Measurements from ENCODE around the gene CYB5R4.
"Not testable (repeated sequence)": the region's sequence is repeated elsewhere in the genome, so short reads cannot be mapped to it uniquely, and the experiment has no call there.

Gene CYB5R4

GRCh38 chr6:83920017-83920416 is 60.5 kb downstream of the CYB5R4 start:
- TF ChIP-seq, protein P1, sequence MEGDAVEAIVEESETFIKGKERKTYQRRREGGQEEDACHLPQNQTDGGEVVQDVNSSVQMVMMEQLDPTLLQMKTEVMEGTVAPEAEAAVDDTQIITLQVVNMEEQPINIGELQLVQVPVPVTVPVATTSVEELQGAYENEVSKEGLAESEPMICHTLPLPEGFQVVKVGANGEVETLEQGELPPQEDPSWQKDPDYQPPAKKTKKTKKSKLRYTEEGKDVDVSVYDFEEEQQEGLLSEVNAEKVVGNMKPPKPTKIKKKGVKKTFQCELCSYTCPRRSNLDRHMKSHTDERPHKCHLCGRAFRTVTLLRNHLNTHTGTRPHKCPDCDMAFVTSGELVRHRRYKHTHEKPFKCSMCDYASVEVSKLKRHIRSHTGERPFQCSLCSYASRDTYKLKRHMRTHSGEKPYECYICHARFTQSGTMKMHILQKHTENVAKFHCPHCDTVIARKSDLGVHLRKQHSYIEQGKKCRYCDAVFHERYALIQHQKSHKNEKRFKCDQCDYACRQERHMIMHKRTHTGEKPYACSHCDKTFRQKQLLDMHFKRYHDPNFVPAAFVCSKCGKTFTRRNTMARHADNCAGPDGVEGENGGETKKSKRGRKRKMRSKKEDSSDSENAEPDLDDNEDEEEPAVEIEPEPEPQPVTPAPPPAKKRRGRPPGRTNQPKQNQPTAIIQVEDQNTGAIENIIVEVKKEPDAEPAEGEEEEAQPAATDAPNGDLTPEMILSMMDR (IDR thresholded peaks at IDR 0.05; ENCODE audit: low read depth, low read length), result no peak
- in situ Hi-C loops (cut with HindIII; ENCODE audit: low sequenced_read_pairs), result no loop called here
- no peak overlapping the region for H3K4me3 ChIP-seq (ENCODE audit: low read depth, low read length)
- DNase-seq (ENCODE audit: low read depth, low spot score), result peak; percentile 8

DNA sequence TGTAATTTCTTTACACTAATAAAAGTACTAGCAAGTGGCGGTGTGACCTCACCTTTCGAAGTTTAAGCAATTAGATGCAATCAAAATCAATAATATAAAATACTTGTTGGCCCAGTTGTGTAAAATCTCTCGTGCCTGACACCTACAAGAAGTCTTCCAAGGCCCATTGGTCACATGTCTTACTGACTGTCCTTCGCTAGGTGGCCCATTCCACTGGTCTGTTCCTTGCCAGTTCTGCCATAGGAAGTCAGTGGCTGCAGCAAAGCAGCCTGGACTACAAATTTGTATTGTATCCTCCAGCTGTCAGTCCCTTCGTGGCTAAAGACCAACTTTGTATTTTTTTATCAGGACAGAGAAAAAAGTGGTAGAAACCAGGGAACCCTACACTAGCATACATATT is 61.8 kb downstream of the CYB5R4 start:
- in situ Hi-C loops (cut with HindIII; ENCODE audit: low sequenced_read_pairs), result no loop called here
- no peak for DNase-seq (ENCODE audit: low read depth, low spot score)
- H3K4me3 ChIP-seq (ENCODE audit: low read depth, low read length), result no peak overlapping the region
- TF ChIP-seq, protein P1 (IDR thresholded peaks at IDR 0.05; ENCODE audit: low read depth, low read length), result no peak

- no peak overlapping the region for H3K4me3 ChIP-seq (ENCODE audit: low read depth, low read length)
- in situ Hi-C loops (cut with HindIII; ENCODE audit: low sequenced_read_pairs), result no loop called here
- DNase-seq (ENCODE audit: low read depth, low spot score), result no peak
- TF ChIP-seq, protein P1 (IDR thresholded peaks at IDR 0.05; ENCODE audit: low read depth, low read length), result no peak
Observed at GRCh38 chr6:83927470-83927869, 68.0 kb downstream of the CYB5R4 start.

DNA sequence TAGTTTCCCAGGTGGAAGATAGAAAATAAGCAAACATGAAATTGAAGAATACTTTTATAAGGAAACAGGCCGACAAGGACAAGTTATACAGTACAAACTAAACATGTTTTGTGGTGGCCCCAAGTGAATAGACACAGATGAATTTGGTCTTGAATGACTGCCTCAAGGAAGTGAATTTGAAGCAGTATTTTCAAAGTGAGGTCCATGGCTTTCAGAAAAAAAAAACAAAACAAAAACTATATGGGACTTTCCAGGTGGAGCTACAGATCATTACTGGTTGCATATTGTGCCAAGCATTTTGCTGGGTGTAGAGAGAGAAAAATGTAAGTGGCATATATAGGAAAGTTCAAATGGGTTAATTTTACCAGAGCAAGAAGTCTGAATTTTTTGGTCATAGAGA is 68.8 kb downstream of the CYB5R4 start:
- in situ Hi-C loops (cut with HindIII; ENCODE audit: low sequenced_read_pairs), result no loop called here
- DNase-seq (ENCODE audit: low read depth, low spot score), result no peak
- no peak overlapping the region for H3K4me3 ChIP-seq (ENCODE audit: low read depth, low read length)
- TF ChIP-seq, protein P1 (IDR thresholded peaks at IDR 0.05; ENCODE audit: low read depth, low read length), result no peak

DNA sequence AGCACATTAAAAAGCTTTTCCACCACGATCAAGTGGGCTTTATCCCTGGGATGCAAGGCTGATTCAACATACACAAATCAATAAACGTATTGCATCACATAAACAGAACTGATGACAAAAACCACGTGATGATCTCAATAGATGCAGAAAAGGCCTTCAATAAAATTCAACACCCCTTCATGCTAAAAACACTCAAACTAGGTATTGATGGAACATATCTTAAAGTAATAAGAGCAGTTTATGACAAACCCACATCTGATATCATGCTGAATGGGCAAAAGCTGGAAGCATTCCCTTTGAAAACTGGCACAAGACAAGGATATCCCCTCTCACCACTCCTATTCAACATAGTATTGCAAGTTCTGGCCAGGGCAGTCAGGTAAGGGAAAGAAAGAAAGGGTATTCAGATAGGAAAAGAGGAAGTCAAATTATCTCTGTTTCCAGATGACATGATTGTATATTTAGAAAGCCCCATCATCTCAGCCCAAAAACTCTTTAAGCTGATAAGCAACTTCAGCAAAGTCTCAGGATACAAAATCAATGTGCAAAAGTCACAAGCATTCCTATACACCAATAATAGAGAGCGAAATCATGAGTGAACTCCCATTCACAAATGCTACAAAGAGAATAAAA is 86.8 kb downstream of the CYB5R4 start:
- DNase-seq (ENCODE audit: low read depth, low spot score); H3K4me3 ChIP-seq (ENCODE audit: low read depth, low read length); in situ Hi-C loops (cut with HindIII; ENCODE audit: low sequenced_read_pairs): not testable (repeated sequence)

- H3K4me3 ChIP-seq (ENCODE audit: low read depth, low read length); DNase-seq (ENCODE audit: low read depth, low spot score); in situ Hi-C loops (cut with HindIII; ENCODE audit: low sequenced_read_pairs): not testable (repeated sequence)
Observed at GRCh38 chr6:83947983-83948382, 88.5 kb downstream of the CYB5R4 start.

DNA sequence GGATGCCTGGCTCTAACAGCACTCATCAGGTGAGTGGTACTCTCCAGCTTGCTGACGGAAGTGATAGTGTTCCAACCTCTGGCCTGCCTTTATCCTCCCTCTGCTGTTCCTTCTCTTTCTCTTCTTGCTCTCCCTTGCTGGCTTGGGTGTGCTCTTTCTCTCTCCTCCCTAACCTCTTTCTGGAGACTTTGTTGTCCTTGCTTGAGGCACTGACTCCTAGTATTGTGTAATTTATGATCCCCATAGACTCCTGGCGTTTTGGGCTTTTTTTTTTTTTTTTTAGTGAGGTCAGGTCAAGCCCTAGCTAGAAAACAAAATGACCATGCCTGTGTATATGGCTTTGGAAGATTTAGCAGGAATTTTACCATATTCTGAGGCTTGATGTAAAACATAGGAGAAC is 89.4 kb downstream of the CYB5R4 start:
- TF ChIP-seq, protein P1 (IDR thresholded peaks at IDR 0.05; ENCODE audit: low read depth, low read length), result no peak
- in situ Hi-C loops (cut with HindIII; ENCODE audit: low sequenced_read_pairs), result no loop called here
- H3K4me3 ChIP-seq (ENCODE audit: low read depth, low read length), result no peak overlapping the region
- DNase-seq (ENCODE audit: low read depth, low spot score), result no peak

- in situ Hi-C loops (cut with HindIII; ENCODE audit: low sequenced_read_pairs), result not testable (repeated sequence)
Observed at GRCh38 chr6:83951423-83951822, 91.9 kb downstream of the CYB5R4 start.

More at GRCh38 chr6:83951423-83951822, 91.9 kb downstream of the CYB5R4 start:
- DNase-seq (ENCODE audit: low read depth, low spot score); H3K4me3 ChIP-seq (ENCODE audit: low read depth, low read length): not testable (repeated sequence)
